DOHH2 (cell line): Measurements from ENCODE around the gene FBN2.

Source experiments
- H3F3A ChIP-seq: fragments of 200-600 bp; sonication (generic), shearing (Covaris generic); 2 replicates; pipeline ENCODE4 v1.6.0; 2016; ENCODE audit warnings: antibody characterized with exemption, mild to moderate bottlenecking; ENCODE audit not compliant: control insufficient read depth, insufficient read depth
- H3K27ac ChIP-seq: fragments of 200-600 bp; sonication (generic); 2 replicates; pipeline ENCODE4 v1.5.1; 2014; ENCODE audit warnings: low read depth, mild to moderate bottlenecking, low read length, moderate library complexity
- H3K27me3 ChIP-seq: fragments of 200-600 bp; sonication (generic); 2 replicates; pipeline ENCODE4 v1.6.1; 2014; ENCODE audit warnings: mild to moderate bottlenecking, low read length, mixed read lengths; ENCODE audit not compliant: control insufficient read depth
- H3K36me3 ChIP-seq: fragments of 200-600 bp; sonication (generic); 2 replicates; pipeline ENCODE4 v1.6.1; 2014; ENCODE audit warnings: mild to moderate bottlenecking, low read length, moderate library complexity, mixed read lengths; ENCODE audit not compliant: control insufficient read depth
- H3K4me1 ChIP-seq: fragments of 200-600 bp; sonication (generic); 2 replicates; pipeline ENCODE4 v1.6.1; 2014; ENCODE audit warnings: mild to moderate bottlenecking, low read length, mixed read lengths; ENCODE audit not compliant: control insufficient read depth
- H3K4me2 ChIP-seq: fragments of 200-600 bp; sonication (generic); 2 replicates; pipeline ENCODE4 v1.6.0; 2014; ENCODE audit warnings: mild to moderate bottlenecking, low read length, moderate library complexity
- H3K4me3 ChIP-seq: fragments of 200-600 bp; sonication (generic); 2 replicates; pipeline ENCODE4 v1.5.1; 2014; ENCODE audit warnings: mild to moderate bottlenecking, low read length, mixed read lengths
- H3K79me2 ChIP-seq: fragments of 200-600 bp; sonication (generic); 2 replicates; pipeline ENCODE4 v1.6.1; 2014; ENCODE audit warnings: mild to moderate bottlenecking, low read length, mixed read lengths; ENCODE audit not compliant: control insufficient read depth
- H3K9me2 ChIP-seq: fragments of 200-600 bp; sonication (generic); replicated peaks from 2 replicates; pipeline ENCODE4 v1.6.1; 2014; ENCODE audit warnings: mild to moderate bottlenecking, low read length, mixed read lengths; ENCODE audit not compliant: control insufficient read depth
- H3K9me3 ChIP-seq: fragments of 200-600 bp; sonication (generic); 2 replicates; pipeline ENCODE4 v1.6.1; 2014; ENCODE audit warnings: antibody characterized with exemption, low read length, mixed read lengths; ENCODE audit not compliant: control insufficient read depth, insufficient read depth
- H4K20me1 ChIP-seq: fragments of 200-600 bp; sonication (generic); 2 replicates; pipeline ENCODE4 v1.6.0; 2014; ENCODE audit warnings: low read depth, mild to moderate bottlenecking, antibody characterized with exemption, low read length, moderate library complexity; ENCODE audit not compliant: control insufficient read depth, insufficient read depth
- CTCF ChIP-seq: fragments of 200-600 bp; sonication (generic); IDR thresholded peaks from one replicate; pipeline ENCODE4 v1.5.1; 2014; ENCODE audit warnings: antibody characterized with exemption, mild to moderate bottlenecking, low read depth, low read length; ENCODE audit not compliant: poor library complexity, severe bottlenecking
- EZH2phosphoT487 ChIP-seq: fragments of 200-600 bp; sonication (generic); IDR thresholded peaks from 2 replicates; pipeline ENCODE4 v1.6.1; 2017; ENCODE audit warnings: borderline replicate concordance, mild to moderate bottlenecking, antibody characterized with exemption, low read length, moderate library complexity, mixed read lengths

The FBN2 gene

DNA sequence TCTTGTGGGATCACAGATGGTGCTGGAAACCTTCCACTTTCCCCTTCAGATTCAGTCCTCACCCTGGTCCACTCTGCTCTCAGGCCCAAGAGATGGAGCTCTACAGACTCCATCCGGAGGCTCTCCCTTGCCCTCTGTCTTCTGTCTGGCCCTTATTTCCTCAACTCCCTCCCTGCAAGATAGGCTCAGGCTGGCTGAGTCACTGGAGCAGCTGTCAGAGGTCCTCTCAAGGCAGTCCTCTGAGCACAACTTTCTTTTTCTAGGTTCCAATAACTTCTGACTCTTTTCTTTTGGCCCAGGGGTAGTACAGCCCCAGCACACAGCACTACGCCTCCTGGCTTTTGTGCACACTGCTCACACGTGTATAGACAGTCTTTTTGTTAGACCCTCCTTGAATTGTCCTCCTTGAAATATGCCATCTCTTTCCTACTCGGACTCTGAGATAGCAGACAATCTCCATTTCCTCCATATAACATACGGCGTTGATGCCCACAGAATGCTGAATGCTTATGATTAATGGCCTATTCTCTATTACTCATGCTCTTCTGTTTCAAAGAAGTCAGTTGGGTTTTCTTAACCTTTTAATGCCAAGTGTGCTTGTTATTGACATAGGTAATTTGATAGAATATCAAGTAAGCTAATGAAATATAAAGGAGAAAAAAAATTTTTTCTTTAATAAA lies 261.4 kb downstream of the FBN2 start:
- H3K4me3 ChIP-seq, result no peak overlapping the region
- H3K9me2 ChIP-seq, result no peaks in the 10 kb centered on the region
- no peaks in the 10 kb centered on the region for H3K4me1 ChIP-seq
- TF ChIP-seq CTCF, result no peak
- TF ChIP-seq EZH2phosphoT487, result no peak
- no peaks in the 10 kb centered on the region for H4K20me1 ChIP-seq
- H3K4me2 ChIP-seq, result no peak overlapping the region
- no peaks in the 10 kb centered on the region for H3K9me3 ChIP-seq
- H3K27me3 ChIP-seq, result no peaks in the 10 kb centered on the region
- no peaks in the 10 kb centered on the region for H3K79me2 ChIP-seq
- no peak overlapping the region for H3K27ac ChIP-seq
- no peaks in the 10 kb centered on the region for H3F3A ChIP-seq
- no peaks in the 10 kb centered on the region for H3K36me3 ChIP-seq

DNA sequence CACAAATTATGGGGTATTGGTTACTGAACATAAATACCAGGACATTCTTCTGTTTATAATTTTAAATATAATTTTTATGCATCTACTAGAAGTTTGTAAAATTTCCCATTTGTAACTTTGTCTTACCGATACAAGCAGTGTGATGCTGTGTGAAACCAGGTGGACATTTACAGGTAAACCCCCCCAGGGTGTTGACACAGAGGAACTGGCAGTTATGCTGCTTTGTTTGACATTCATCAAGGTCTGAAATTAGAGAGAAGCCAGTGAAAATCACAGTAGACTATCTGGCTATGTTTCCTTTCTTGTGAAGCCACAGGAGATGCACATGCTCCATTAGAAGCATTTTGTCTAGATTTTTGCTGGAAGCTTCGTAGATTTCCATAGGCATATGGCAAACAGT lies 263.6 kb downstream of the FBN2 start:
- no peaks in the 10 kb centered on the region for H3K79me2 ChIP-seq
- no peaks in the 10 kb centered on the region for H3F3A ChIP-seq
- H3K4me1 ChIP-seq, result no peaks in the 10 kb centered on the region
- H3K9me3 ChIP-seq, result no peaks in the 10 kb centered on the region
- TF ChIP-seq CTCF (no peak), EZH2phosphoT487 (no peak)
- no peaks in the 10 kb centered on the region for H4K20me1 ChIP-seq
- H3K27ac ChIP-seq, result no peak overlapping the region
- H3K9me2 ChIP-seq, result no peaks in the 10 kb centered on the region
- H3K4me2 ChIP-seq, result no peak overlapping the region
- no peaks in the 10 kb centered on the region for H3K27me3 ChIP-seq
- H3K36me3 ChIP-seq, result no peaks in the 10 kb centered on the region
- H3K4me3 ChIP-seq, result no peak overlapping the region

- Histone ChIP-seq H3K4me3 (no peak overlapping the region), H3F3A (no peaks in the 10 kb centered on the region), H3K9me2 (no peaks in the 10 kb centered on the region), H3K27ac (no peak overlapping the region), H3K36me3 (no peaks in the 10 kb centered on the region), H3K9me3 (no peaks in the 10 kb centered on the region), H3K4me1 (no peaks in the 10 kb centered on the region), H4K20me1 (no peaks in the 10 kb centered on the region), H3K27me3 (no peaks in the 10 kb centered on the region), H3K4me2 (no peak overlapping the region), H3K79me2 (no peaks in the 10 kb centered on the region)
- TF ChIP-seq CTCF (no peak), EZH2phosphoT487 (no peak)
Observed at GRCh38 chr5:128273736-128274135, 264.3 kb downstream of the FBN2 start.
